GM13977 (cell line): ENCODE data around the gene EPHB6.

Experiments
- DNase-seq: peaks from one replicate; pipeline ENCODE4 v3.0.0; 2012; ENCODE audit warnings: low spot score
- in situ Hi-C: fragments of 300-500 bp; cut with MboI; formaldehyde crosslinking; loops from one replicate; pipeline ENCODE4 v1.12.0; 2022; ENCODE audit warnings: low sequenced_read_pairs, low pct_unique_long_range_greater_than_20kb, mixed read lengths, inconsistent platforms; ENCODE audit not compliant: unreplicated experiment
- TF ChIP-seq, protein P1 (sequence below): IDR thresholded peaks from 2 replicates; pipeline ENCODE4 v1.5.1; 2012; ENCODE audit warnings: mild to moderate bottlenecking, control low read depth; ENCODE audit not compliant: insufficient read depth; ENCODE audit errors: extremely low read depth, missing control alignments

EPHB6 gene

DNA sequence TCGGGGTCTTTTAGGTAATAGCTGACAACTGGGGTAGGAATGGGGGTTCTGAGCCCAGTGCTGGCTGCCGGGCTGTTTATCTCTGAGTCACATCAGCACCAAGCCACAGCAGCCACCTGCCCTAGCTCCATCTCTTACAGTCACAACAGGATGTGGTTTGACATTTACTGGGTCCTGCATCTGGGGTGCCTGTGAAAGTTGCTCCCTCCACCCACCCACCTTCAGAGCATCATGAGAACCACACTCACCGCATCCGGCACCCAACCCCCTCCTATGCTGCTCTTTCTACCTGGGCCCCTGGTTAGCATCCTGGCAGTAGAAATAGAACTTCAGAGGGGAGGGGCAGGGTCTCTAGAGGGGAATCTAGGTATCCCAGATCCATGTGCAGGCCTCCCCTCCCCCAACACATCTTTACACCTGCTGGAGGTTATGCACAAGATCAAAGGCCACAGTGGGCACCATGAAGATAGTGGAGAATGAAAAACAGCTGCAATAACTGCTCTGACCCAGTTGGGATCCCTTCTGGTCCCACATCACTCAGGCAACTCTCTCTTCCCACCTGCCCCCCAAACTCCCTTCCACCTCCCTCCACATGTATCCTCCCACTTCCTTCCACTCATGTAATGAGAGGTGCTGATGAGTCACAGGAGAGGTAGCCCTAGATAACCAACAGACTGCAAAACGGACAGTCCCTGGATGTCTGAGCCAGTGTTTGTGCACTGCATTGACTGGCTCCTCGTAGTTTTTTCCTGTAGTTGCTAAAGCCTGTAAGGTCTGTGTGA, 45.9 kb upstream of the EPHB6 start:
- in situ Hi-C loops, result no loop called here
- TF ChIP-seq, protein P1, sequence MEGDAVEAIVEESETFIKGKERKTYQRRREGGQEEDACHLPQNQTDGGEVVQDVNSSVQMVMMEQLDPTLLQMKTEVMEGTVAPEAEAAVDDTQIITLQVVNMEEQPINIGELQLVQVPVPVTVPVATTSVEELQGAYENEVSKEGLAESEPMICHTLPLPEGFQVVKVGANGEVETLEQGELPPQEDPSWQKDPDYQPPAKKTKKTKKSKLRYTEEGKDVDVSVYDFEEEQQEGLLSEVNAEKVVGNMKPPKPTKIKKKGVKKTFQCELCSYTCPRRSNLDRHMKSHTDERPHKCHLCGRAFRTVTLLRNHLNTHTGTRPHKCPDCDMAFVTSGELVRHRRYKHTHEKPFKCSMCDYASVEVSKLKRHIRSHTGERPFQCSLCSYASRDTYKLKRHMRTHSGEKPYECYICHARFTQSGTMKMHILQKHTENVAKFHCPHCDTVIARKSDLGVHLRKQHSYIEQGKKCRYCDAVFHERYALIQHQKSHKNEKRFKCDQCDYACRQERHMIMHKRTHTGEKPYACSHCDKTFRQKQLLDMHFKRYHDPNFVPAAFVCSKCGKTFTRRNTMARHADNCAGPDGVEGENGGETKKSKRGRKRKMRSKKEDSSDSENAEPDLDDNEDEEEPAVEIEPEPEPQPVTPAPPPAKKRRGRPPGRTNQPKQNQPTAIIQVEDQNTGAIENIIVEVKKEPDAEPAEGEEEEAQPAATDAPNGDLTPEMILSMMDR, result no peak
- DNase-seq, result peak; percentile 73

DNA sequence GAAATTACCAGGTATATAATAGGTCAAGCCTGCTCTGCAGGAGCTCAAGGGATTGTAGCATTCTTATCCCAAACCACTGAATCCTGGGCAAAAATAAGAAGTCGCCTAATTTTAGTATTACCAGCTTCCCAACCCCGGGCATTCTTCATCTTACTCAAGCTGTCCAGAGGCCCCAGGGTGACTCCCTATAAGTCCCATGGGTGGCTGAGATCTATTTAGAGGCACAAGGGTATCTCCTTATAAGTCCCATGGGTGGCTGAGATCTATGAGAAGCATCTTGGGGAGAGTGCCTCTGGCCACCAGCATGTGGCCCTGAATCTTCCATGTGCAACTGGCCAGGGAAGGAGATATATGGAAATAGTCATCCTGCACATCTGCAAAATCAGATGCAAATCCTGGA, 45.2 kb upstream of the EPHB6 start:
- in situ Hi-C loops, result no loop called here
- TF ChIP-seq, protein P1, result no peak
- no peak for DNase-seq

DNA sequence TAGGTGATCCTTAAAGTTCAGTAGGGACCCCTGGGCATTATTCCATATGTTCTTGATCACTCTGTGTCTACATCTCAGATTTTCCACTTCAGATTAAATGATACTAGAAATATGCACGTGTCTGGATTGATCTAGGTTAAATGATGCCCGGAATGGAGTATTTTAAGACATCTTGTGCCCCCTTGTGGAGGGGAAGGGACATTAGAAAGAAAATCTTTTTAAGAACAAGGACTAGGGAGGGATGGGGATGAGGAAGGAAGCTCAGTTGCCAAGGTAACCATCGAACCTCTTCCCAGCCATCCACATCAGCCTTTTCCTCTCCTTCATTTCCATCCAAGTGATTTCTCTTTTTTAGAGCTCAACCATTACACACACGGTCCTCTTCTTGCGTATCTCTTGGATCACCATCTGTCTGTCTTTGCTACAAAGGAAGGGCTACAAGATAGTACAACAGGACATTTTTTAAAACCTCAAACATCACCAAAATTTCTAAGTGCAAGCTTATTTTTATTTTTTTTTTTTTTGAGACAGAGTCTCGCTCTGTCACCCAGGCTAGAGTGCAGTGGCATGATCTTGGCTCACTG, 43.6 kb upstream of the EPHB6 start:
- DNase-seq, result no peak
- TF ChIP-seq, protein P1, result peak; percentile 72

DNA sequence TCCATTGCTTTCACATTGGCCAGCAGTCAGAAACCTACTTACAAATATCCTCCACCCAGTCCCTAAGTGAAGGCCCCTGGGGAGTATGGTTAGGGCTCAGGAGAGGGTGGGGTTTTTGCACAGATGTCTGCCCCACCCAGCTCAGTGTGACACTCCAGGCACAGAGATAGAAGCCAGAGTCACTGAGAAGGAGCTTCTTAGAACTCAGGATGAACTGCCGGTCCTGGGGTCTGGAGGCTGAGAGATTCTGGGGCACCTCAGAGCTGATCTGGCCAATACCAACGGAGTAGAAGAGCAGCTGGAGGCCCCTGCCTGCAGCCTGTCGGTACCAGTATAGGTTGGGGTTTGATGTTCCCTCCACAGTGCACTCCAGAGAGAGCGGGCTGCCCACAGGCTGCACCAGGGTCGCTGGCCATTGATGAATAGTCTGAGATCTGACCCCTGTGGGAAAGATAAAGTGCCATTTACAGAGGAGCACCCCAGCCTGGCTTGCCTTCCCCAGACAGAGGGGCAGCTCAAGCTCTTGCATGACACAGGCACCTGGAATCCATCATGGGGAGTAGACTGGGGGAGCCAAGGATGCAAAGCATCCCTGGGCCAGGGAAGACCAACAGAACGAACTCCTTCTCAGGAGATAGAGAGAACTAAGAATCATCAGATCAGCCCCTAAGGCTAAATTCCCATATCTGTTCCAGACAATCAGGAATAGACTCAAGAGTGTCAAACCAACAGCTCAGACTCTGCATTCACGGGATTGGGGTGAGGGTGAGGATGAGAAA, 42.2 kb upstream of the EPHB6 start:
- in situ Hi-C loops, result no loop called here
- DNase-seq, result no peak

More for the DNA sequence above, 43.6 kb upstream of the EPHB6 start:
- in situ Hi-C loops, result no loop called here

DNA sequence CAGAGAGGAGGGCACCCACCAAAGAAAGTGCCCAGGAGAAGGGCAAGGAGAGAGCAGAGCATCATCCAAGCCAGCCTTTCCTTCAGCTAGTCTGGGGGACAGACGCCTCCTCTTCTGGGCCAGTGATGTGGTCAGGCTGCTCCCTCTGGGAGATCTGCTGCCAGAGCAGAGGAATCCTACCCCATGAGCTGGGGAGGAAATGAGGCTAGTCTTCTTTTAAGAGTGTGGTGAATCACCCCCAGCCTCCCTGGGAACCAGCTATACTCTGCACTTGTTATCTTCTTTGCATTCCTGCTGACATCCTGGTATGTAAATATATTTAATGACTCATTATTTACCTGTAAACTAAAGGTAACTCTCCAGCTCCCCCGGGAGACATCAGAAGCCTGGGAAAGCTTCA, 41.6 kb upstream of the EPHB6 start:
- in situ Hi-C loops, result no loop called here
- TF ChIP-seq, protein P1, result no peak
- no peak for DNase-seq

More for the DNA sequence above, 42.2 kb upstream of the EPHB6 start:
- TF ChIP-seq, protein P1, result no peak

DNA sequence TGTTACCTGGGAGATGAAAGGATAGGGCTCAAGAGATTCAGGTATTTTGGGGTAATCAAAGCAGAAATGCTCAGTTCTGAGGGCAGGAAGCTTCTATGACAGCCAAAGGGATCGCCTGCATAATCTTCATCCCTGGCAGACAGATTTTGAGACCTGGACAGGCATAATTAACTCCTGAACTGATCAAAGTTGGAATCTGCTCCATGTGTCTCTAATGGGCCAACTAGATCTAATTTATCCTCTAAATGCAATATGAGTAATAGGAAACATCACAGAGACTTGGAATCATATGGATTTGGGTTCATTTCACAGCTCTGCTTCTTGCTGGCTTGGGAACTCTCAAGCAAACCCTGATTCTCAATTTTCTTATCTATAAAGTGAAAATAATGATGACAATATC, 41.2 kb upstream of the EPHB6 start:
- in situ Hi-C loops, result no loop called here
- TF ChIP-seq, protein P1, result no peak
- DNase-seq, result no peak
